Activated CD4-positive, CD25-positive, alpha-beta regulatory T cell treated with anti-CD3 and anti-CD28 coated beads, Interleukin-2, amount 50 U/mL, for 72 hours (primary cell): ENCODE data around the gene CDK13.

Source experiments
- DNase-seq: peaks from one replicate; pipeline ENCODE4 v3.0.0; 2021

Gene CDK13

GRCh38 chr7:40015790-40016296 is 65.8 kb downstream of the CDK13 start:
- no peak for DNase-seq

GRCh38 chr7:40019558-40019957 is 69.5 kb downstream of the CDK13 start:
- DNase-seq = no peak

- DNase-seq = no peak
Measured at GRCh38 chr7:40024048-40024447, 74.0 kb downstream of the CDK13 start.

GRCh38 chr7:40024841-40025240 is 74.8 kb downstream of the CDK13 start:
- no peak for DNase-seq

- DNase-seq = no peak
Measured at GRCh38 chr7:40027545-40027944, 77.5 kb downstream of the CDK13 start.

GRCh38 chr7:40033826-40034225 is 83.8 kb downstream of the CDK13 start:
- no peak for DNase-seq

- DNase-seq = no peak
Measured at GRCh38 chr7:40041456-40041855, 91.4 kb downstream of the CDK13 start.

GRCh38 chr7:40043164-40043563 is 93.1 kb downstream of the CDK13 start:
- no peak for DNase-seq

GRCh38 chr7:40047661-40048060 is 97.6 kb downstream of the CDK13 start:
- DNase-seq = no peak

GRCh38 chr7:40057292-40057691 is 107.2 kb downstream of the CDK13 start:
- DNase-seq = no peak

- no peak for DNase-seq
Measured at GRCh38 chr7:40058026-40058425, 108.0 kb downstream of the CDK13 start.

GRCh38 chr7:40058636-40059035 is 108.6 kb downstream of the CDK13 start:
- DNase-seq = no peak

GRCh38 chr7:40059057-40059456 is 109.0 kb downstream of the CDK13 start:
- no peak for DNase-seq

GRCh38 chr7:40072268-40072667 is 122.2 kb downstream of the CDK13 start:
- DNase-seq = no peak

GRCh38 chr7:40073239-40073638 is 123.2 kb downstream of the CDK13 start:
- no peak for DNase-seq

GRCh38 chr7:40077849-40078248 is 127.8 kb downstream of the CDK13 start:
- no peak for DNase-seq

GRCh38 chr7:40092182-40092581 is 142.1 kb downstream of the CDK13 start:
- DNase-seq = no peak

GRCh38 chr7:40093631-40094350 is 143.7 kb downstream of the CDK13 start:
- DNase-seq = no peak

GRCh38 chr7:40095230-40095629 is 145.2 kb downstream of the CDK13 start:
- DNase-seq = no peak

- no peak for DNase-seq
Measured at GRCh38 chr7:40095695-40096327, 145.8 kb downstream of the CDK13 start.

- DNase-seq = no peak
Measured at GRCh38 chr7:40097728-40098127, 147.7 kb downstream of the CDK13 start.

- DNase-seq = no peak
Measured at GRCh38 chr7:40098810-40099209, 148.8 kb downstream of the CDK13 start.

GRCh38 chr7:40099837-40100236 is 149.8 kb downstream of the CDK13 start:
- no peak for DNase-seq

GRCh38 chr7:40101201-40101600 is 151.1 kb downstream of the CDK13 start:
- no peak for DNase-seq

- no peak for DNase-seq
Measured at GRCh38 chr7:40102897-40103296, 152.8 kb downstream of the CDK13 start.
